ENCODE measurements around the gene TOMM22. TPM values are rescaled to one million over a fixed set of nuclear protein-coding genes. Genes with fewer than 3 reads are reported as not detected.

Gene TOMM22
- total and polyA plus RNA-seq, 5 experiments from 2014 or later = 56.1 to 79.3 (median 67.2) TPM

GRCh38 chr22:38697425-38698089, 15.8 kb downstream of the TOMM22 start:
- no peak for DNase-seq
- H3K4me3 Mint-ChIP-seq = peak overlapping the region in 8 of 10 donors; percentile 6 to 95 (median 46)
- POLR2A ChIA-PET = interaction anchor here (1.4 to 5.3 kb wide), 3 partner anchors 15 to 54 kb away, joined by 4 to 51 read pairs (median 6); partner anchors contain the start of genes CBY1 and TOMM22

GRCh38 chr22:38698407-38699094, 16.8 kb downstream of the TOMM22 start:
- peak overlapping the region; percentile 47 to 100 (median 92) for H3K4me3 Mint-ChIP-seq
- H3K27ac Mint-ChIP-seq = peak overlapping the region; percentile 48 to 100 (median 100)
- H3K27me3 Mint-ChIP-seq = peaks cover 0 to 3% (median 0%) of the 10 kb centered on the region in 5 donors
- H3K36me3 Mint-ChIP-seq = peaks cover 0 to 13% (median 3%) of the 10 kb centered on the region in 3 donors
- H3K4me1 Mint-ChIP-seq = peaks cover 27 to 72% (median 61%) of the 10 kb centered on the region in 4 donors
- peaks cover 0 to 1% (median 0%) of the 10 kb centered on the region in 9 donors for H3K9me3 Mint-ChIP-seq
- POLR2A ChIA-PET = interaction anchor here (0.6 to 5.3 kb wide), 5 partner anchors 16 to 449 kb away, joined by 4 to 51 read pairs (median 6); partner anchors contain the start of genes CBY1 and TOMM22
- no peak for DNase-seq
- no peak for ATAC-seq

More at GRCh38 chr22:38697425-38698089, 15.8 kb downstream of the TOMM22 start:
- Mint-ChIP-seq H3K4me1 (peaks cover 32 to 77% (median 68%) of the 10 kb centered on the region in 4 donors), H3K27me3 (peaks cover 0 to 3% (median 0%) of the 10 kb centered on the region in 5 donors), H3K9me3 (peaks cover 0 to 1% (median 0%) of the 10 kb centered on the region in 9 donors), H3K36me3 (peaks cover 0 to 16% (median 3%) of the 10 kb centered on the region in 3 donors), H3K27ac (peak overlapping the region; percentile 73 to 100 (median 94))
- ATAC-seq = no peak

GRCh38 chr22:38699143-38699542, 17.4 kb downstream of the TOMM22 start:
- Mint-ChIP-seq H3K36me3 (peaks cover 0 to 13% (median 3%) of the 10 kb centered on the region in 3 donors), H3K27ac (peak overlapping the region; percentile 48 to 100 (median 100)), H3K4me1 (peaks cover 25 to 71% (median 59%) of the 10 kb centered on the region in 4 donors), H3K27me3 (peaks cover 0 to 3% (median 0%) of the 10 kb centered on the region in 5 donors), H3K9me3 (peaks cover 0 to 1% (median 0%) of the 10 kb centered on the region in 9 donors), H3K4me3 (peak overlapping the region; percentile 78 to 100 (median 92))
- ATAC-seq = no peak
- POLR2A ChIA-PET = interaction anchor here (0.6 to 5.3 kb wide), 9 partner anchors 8 to 305 kb away, joined by 3 to 51 read pairs (median 4); partner anchors contain the start of genes CBY1 and TOMM22
- peak in 1 of 10 donors; percentile 25 for DNase-seq

- peak overlapping the region; percentile 87 to 100 (median 100) for H3K27ac Mint-ChIP-seq
- ATAC-seq (no peak), DNase-seq (peak in 1 of 10 donors; percentile 29)
- H3K27me3 Mint-ChIP-seq = peaks cover 0 to 3% (median 0%) of the 10 kb centered on the region in 5 donors
- POLR2A ChIA-PET = interaction anchor here (0.6 to 5.3 kb wide), 8 partner anchors 9 to 321 kb away, joined by 3 to 51 read pairs (median 4); partner anchors contain the start of genes APOBEC3D and TOMM22
- H3K36me3 Mint-ChIP-seq = peaks cover 0 to 10% (median 3%) of the 10 kb centered on the region in 3 donors
- H3K4me3 Mint-ChIP-seq = peak overlapping the region; percentile 78 to 100 (median 92)
- H3K9me3 Mint-ChIP-seq = peaks cover 0 to 1% (median 0%) of the 10 kb centered on the region in 9 donors
- peaks cover 25 to 72% (median 61%) of the 10 kb centered on the region in 4 donors for H3K4me1 Mint-ChIP-seq
Measured at GRCh38 chr22:38699784-38700183, 18.0 kb downstream of the TOMM22 start.

GRCh38 chr22:38700270-38700788, 18.6 kb downstream of the TOMM22 start:
- ATAC-seq (peak; percentile 2 to 19), DNase-seq (peak in 3 of 10 donors; percentile 11 to 67 (median 32))
- Mint-ChIP-seq H3K27me3 (peaks cover 0 to 3% (median 0%) of the 10 kb centered on the region in 5 donors), H3K4me1 (peaks cover 28 to 72% (median 64%) of the 10 kb centered on the region in 4 donors), H3K36me3 (peaks cover 0 to 6% (median 3%) of the 10 kb centered on the region in 3 donors), H3K27ac (peak overlapping the region; percentile 87 to 100 (median 100)), H3K4me3 (peak overlapping the region; percentile 78 to 100 (median 92)), H3K9me3 (peaks cover 0 to 1% (median 0%) of the 10 kb centered on the region in 9 donors)
- POLR2A ChIA-PET = interaction anchor here (1.0 to 5.3 kb wide), 5 partner anchors 13 to 304 kb away, joined by 3 to 51 read pairs (median 4); partner anchors contain the start of gene TOMM22

GRCh38 chr22:38700789-38701628, 19.3 kb downstream of the TOMM22 start, which contains the start of gene JOSD1:
JOSD1 (minus strand) TSS chr22:38700943; CDS start chr22:38699987, 956 bp downstream.
- peaks cover 0 to 1% (median 0%) of the 10 kb centered on the region in 9 donors for H3K9me3 Mint-ChIP-seq
- peaks cover 0 to 3% (median 0%) of the 10 kb centered on the region in 5 donors for H3K27me3 Mint-ChIP-seq
- peak within 1 kb of the TSS; percentile 92 to 100 (median 94) for H3K4me3 Mint-ChIP-seq
- peak within 1 kb of the TSS; percentile 98 to 100 (median 100) for H3K27ac Mint-ChIP-seq
- peak; percentile 32 to 48 for ATAC-seq
- H3K36me3 Mint-ChIP-seq = peaks cover 0 to 6% (median 3%) of the 10 kb centered on the region in 3 donors
- peaks cover 28 to 72% (median 63%) of the 10 kb centered on the region in 4 donors for H3K4me1 Mint-ChIP-seq
- POLR2A ChIA-PET = interaction anchor here (0.7 to 5.3 kb wide), 3 partner anchors 18 to 280 kb away, joined by 7 to 51 read pairs (median 7); partner anchors contain the start of gene TOMM22
- DNase-seq = peak; percentile 96 to 100 (median 99)

GRCh38 chr22:38704654-38705234, 23.0 kb downstream of the TOMM22 start:
- peaks cover 29 to 65% (median 59%) of the 10 kb centered on the region in 4 donors for H3K4me1 Mint-ChIP-seq
- H3K27me3 Mint-ChIP-seq = peaks cover 0 to 3% (median 0%) of the 10 kb centered on the region in 5 donors
- peak overlapping the region; percentile 74 to 91 (median 88) for H3K4me3 Mint-ChIP-seq
- no peak for DNase-seq
- no peak for ATAC-seq
- H3K27ac Mint-ChIP-seq = peak overlapping the region; percentile 80 to 99 (median 98)
- peaks cover 0 to 1% (median 0%) of the 10 kb centered on the region in 9 donors for H3K9me3 Mint-ChIP-seq
- POLR2A ChIA-PET = interaction anchor here (1.1 to 3.8 kb wide), 11 partner anchors 8 to 60 kb away, joined by 4 to 60 read pairs (median 10); partner anchors contain the start of genes SUN2 and TOMM22
- H3K36me3 Mint-ChIP-seq = peaks cover 0 to 1% (median 0%) of the 10 kb centered on the region in 3 donors

- Mint-ChIP-seq H3K9me3 (peaks cover 0 to 1% (median 0%) of the 10 kb centered on the region in 9 donors), H3K36me3 (peaks cover 0 to 6% (median 0%) of the 10 kb centered on the region in 3 donors), H3K27ac (peak within 1 kb of the TSS; percentile 83 to 99 (median 98)), H3K27me3 (peaks cover 0 to 3% (median 0%) of the 10 kb centered on the region in 5 donors), H3K4me3 (peak within 1 kb of the TSS; percentile 85 to 95 (median 90)), H3K4me1 (peaks cover 26 to 66% (median 60%) of the 10 kb centered on the region in 4 donors)
- ATAC-seq (peak; percentile 78 to 79), DNase-seq (peak; percentile 87 to 99 (median 98))
- POLR2A ChIA-PET = interaction anchor here (0.5 to 3.8 kb wide), 21 partner anchors 9 to 614 kb away, joined by 3 to 60 read pairs (median 6); partner anchors contain the start of genes CBX6, CBY1, FAM227A and SUN2
Measured at GRCh38 chr22:38705235-38706100, 23.7 kb downstream of the TOMM22 start, which contains the start of gene GTPBP1. GTPBP1 (plus strand) TSS chr22:38705944; CDS start chr22:38705956, 12 bp downstream.

- Mint-ChIP-seq H3K4me3 (peak overlapping the region; percentile 85 to 95 (median 90)), H3K4me1 (peaks cover 28 to 73% (median 64%) of the 10 kb centered on the region in 4 donors), H3K27ac (peak overlapping the region; percentile 68 to 95 (median 92)), H3K36me3 (peaks cover 0 to 13% (median 0%) of the 10 kb centered on the region in 3 donors), H3K9me3 (peaks cover 0 to under 1% (median 0%) of the 10 kb centered on the region in 9 donors), H3K27me3 (peaks cover 0 to under 1% (median 0%) of the 10 kb centered on the region in 5 donors)
- DNase-seq (peak in 7 of 10 donors; percentile 14 to 34 (median 29)), ATAC-seq (peak in 1 of 2 donors; percentile 1)
- POLR2A ChIA-PET = interaction anchor here (0.5 to 3.8 kb wide), 21 partner anchors 9 to 614 kb away, joined by 3 to 60 read pairs (median 6); partner anchors contain the start of genes CBX6, CBY1, FAM227A and SUN2
Measured at GRCh38 chr22:38706101-38706900, 24.5 kb downstream of the TOMM22 start.

All from naive thymus-derived CD8-positive, alpha-beta T cell (primary cell).